Measurements from ENCODE around the gene JUND.
A peak's percentile ranks its signal among the peaks of the same experiment; 100 is the strongest.

The JUND gene

DNA sequence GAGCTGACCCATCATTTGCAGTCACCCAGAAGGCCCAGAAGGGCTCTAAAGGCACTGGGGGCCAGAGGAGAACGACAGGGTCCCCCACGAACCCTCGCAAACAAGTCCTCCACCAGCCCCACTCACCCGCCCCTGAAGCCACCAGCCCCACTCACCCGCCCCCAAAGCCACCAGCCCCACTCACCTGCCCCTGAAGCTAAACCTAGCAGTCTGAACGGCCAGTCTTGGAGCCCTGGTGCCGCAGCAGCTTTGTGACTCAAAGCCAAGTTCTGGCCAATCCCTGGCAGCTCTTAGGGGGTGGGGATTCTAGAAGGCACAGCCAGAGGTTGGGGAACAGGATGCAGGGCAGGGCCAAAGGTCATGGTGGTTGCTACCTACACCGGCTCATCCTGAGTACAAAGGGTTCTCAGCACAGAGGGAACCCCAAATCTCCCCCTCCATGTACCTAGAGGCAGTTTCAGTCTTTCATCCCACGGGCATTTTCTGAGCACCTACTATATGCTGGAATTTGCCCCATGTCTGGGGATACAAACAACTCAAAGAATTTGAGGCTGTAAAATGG lies 7.1 kb downstream of the JUND start, which contains the start of gene IQCN:
TSS of gene IQCN (minus strand) at position 234 of the 562 bp plus-strand sequence. CDS start 4,974 bp downstream, outside the sequence.
- TF ChIP-seq ZBTB7A (IDR thresholded peaks at IDR 0.05; ENCODE audit: low read depth): peak; percentile 10; the same call in 1 of the 2 replicates
- no peak for TF ChIP-seq RAD21 (IDR thresholded peaks at IDR 0.05; ENCODE audit: low read depth)

DNA sequence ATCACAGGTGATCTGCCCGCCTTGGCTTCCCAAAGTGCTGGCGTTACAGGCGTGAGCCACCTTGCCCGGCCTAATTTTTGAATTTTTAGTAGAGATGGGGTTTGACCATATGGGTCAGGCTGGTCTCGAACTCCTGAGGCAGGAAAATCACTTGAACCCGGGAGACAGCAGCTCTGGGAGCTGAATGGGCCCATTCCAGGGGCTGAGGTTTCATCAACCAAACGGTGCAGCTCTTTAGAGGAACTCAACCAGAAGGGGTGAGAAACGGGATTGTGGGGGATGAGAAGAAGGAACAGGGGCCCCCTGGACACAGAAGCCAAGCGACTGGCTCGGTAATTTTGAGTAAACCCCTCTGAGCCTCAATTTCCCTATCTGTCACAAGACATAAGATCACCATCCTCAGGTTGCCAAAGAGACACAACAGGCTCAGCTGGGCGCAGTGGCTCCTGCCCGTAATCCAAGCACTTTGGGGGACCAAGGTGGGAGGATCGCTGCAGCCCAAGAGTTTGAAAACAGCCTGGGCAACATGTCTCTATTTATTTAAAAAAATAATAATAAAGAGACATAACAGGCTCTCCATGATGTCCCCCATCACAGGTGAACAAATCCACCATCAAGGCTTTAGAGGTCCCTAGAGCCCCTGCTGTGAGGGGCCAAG lies 7.7 kb downstream of the JUND start:
- TF ChIP-seq RAD21 (IDR thresholded peaks at IDR 0.05; ENCODE audit: low read depth) (no peak), TAF1 (IDR thresholded peaks at IDR 0.05; ENCODE audit: low read depth) (no peak), TCF12 (IDR thresholded peaks at IDR 0.05; ENCODE audit: low read depth) (no peak), CREB1 (IDR thresholded peaks at IDR 0.05; ENCODE audit: low read depth) (no peak), TEAD4 (IDR thresholded peaks at IDR 0.05) (no peak), EP300 (IDR thresholded peaks at IDR 0.05; ENCODE audit: borderline replicate concordance) (no peak), NFIC (IDR thresholded peaks at IDR 0.05) (no peak), FOXM1 (IDR thresholded peaks at IDR 0.05; ENCODE audit: borderline replicate concordance, low read depth) (no peak), YY1 (IDR thresholded peaks at IDR 0.05; ENCODE audit: low read depth) (no peak), EGR1 (IDR thresholded peaks at IDR 0.05) (no peak)
- TF ChIP-seq, protein P1, sequence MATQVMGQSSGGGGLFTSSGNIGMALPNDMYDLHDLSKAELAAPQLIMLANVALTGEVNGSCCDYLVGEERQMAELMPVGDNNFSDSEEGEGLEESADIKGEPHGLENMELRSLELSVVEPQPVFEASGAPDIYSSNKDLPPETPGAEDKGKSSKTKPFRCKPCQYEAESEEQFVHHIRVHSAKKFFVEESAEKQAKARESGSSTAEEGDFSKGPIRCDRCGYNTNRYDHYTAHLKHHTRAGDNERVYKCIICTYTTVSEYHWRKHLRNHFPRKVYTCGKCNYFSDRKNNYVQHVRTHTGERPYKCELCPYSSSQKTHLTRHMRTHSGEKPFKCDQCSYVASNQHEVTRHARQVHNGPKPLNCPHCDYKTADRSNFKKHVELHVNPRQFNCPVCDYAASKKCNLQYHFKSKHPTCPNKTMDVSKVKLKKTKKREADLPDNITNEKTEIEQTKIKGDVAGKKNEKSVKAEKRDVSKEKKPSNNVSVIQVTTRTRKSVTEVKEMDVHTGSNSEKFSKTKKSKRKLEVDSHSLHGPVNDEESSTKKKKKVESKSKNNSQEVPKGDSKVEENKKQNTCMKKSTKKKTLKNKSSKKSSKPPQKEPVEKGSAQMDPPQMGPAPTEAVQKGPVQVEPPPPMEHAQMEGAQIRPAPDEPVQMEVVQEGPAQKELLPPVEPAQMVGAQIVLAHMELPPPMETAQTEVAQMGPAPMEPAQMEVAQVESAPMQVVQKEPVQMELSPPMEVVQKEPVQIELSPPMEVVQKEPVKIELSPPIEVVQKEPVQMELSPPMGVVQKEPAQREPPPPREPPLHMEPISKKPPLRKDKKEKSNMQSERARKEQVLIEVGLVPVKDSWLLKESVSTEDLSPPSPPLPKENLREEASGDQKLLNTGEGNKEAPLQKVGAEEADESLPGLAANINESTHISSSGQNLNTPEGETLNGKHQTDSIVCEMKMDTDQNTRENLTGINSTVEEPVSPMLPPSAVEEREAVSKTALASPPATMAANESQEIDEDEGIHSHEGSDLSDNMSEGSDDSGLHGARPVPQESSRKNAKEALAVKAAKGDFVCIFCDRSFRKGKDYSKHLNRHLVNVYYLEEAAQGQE (IDR thresholded peaks at IDR 0.05; ENCODE audit: low read depth): no peak
- TF ChIP-seq, protein P2, sequence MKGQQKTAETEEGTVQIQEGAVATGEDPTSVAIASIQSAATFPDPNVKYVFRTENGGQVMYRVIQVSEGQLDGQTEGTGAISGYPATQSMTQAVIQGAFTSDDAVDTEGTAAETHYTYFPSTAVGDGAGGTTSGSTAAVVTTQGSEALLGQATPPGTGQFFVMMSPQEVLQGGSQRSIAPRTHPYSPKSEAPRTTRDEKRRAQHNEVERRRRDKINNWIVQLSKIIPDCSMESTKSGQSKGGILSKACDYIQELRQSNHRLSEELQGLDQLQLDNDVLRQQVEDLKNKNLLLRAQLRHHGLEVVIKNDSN (IDR thresholded peaks at IDR 0.05): no peak
- TF ChIP-seq, protein P3, sequence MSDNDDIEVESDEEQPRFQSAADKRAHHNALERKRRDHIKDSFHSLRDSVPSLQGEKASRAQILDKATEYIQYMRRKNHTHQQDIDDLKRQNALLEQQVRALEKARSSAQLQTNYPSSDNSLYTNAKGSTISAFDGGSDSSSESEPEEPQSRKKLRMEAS (IDR thresholded peaks at IDR 0.05): no peak

DNA sequence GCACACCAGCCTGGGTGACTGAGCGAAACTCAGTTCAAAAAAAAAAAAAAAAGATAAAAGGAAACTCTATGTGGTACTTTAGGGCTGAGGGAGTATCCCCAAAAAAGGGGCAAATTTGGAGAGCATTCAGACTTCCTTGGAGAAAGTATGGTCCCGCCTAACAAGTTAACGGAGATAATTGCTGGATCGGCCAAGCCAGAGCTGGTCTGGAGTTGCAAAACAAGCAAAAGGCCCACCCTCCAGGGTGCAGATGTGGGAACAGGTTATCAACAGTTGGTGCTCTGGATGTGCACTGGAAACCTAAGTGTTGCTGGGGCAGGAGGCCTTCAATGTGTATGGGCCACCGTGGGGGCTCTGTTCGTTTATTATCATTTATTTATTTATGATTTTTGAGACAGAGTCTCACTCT lies 10.0 kb downstream of the JUND start:
- TF ChIP-seq CEBPB (IDR thresholded peaks at IDR 0.05) (no peak), TEAD4 (IDR thresholded peaks at IDR 0.05) (no peak), EGR1 (IDR thresholded peaks at IDR 0.05) (no peak), TCF12 (IDR thresholded peaks at IDR 0.05; ENCODE audit: low read depth) (no peak), YY1 (IDR thresholded peaks at IDR 0.05; ENCODE audit: low read depth) (no peak), FOXM1 (IDR thresholded peaks at IDR 0.05; ENCODE audit: borderline replicate concordance, low read depth) (no peak), CREB1 (IDR thresholded peaks at IDR 0.05; ENCODE audit: low read depth) (no peak), TAF1 (IDR thresholded peaks at IDR 0.05; ENCODE audit: low read depth) (no peak), RAD21 (IDR thresholded peaks at IDR 0.05; ENCODE audit: low read depth) (no peak), ZBTB7A (IDR thresholded peaks at IDR 0.05; ENCODE audit: low read depth) (no peak), EP300 (IDR thresholded peaks at IDR 0.05; ENCODE audit: borderline replicate concordance) (no peak), NFIC (IDR thresholded peaks at IDR 0.05) (no peak)
- TF ChIP-seq, protein P1 (IDR thresholded peaks at IDR 0.05; ENCODE audit: low read depth): no peak
- TF ChIP-seq, protein P2 (IDR thresholded peaks at IDR 0.05): no peak
- TF ChIP-seq, protein P3 (IDR thresholded peaks at IDR 0.05): no peak

DNA sequence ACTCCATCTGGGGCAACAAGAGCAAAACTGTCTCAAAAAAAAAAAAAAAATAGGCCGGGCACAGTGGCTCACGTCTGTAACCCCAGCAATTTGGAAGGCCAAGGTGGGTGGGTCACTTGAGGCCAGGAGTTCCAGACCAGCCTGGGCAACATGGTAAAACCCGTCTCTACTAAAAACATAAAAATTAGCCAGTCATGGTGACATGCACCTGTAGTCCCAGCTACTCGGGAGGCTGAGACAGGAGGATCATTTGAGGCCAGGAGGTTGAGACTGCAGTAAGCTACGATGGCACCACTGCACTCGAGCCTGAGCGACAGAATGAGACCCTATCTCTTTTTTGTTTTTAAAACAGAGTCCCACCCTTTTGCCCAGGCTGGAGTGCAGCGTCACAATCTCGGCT lies 11.1 kb downstream of the JUND start:
- no peak for TF ChIP-seq TAF1 (IDR thresholded peaks at IDR 0.05; ENCODE audit: low read depth)
- TF ChIP-seq RAD21 (IDR thresholded peaks at IDR 0.05; ENCODE audit: low read depth): no peak
- no peak for TF ChIP-seq ZBTB7A (IDR thresholded peaks at IDR 0.05; ENCODE audit: low read depth)
- no peak for TF ChIP-seq NFIC (IDR thresholded peaks at IDR 0.05)
- TF ChIP-seq, protein P1 (IDR thresholded peaks at IDR 0.05; ENCODE audit: low read depth): no peak
- TF ChIP-seq FOXM1 (IDR thresholded peaks at IDR 0.05; ENCODE audit: borderline replicate concordance, low read depth): no peak
- TF ChIP-seq, protein P3 (IDR thresholded peaks at IDR 0.05): no peak
- TF ChIP-seq CREB1 (IDR thresholded peaks at IDR 0.05; ENCODE audit: low read depth): no peak
- TF ChIP-seq TEAD4 (IDR thresholded peaks at IDR 0.05): no peak
- TF ChIP-seq EGR1 (IDR thresholded peaks at IDR 0.05): no peak
- TF ChIP-seq EP300 (IDR thresholded peaks at IDR 0.05; ENCODE audit: borderline replicate concordance): no peak
- TF ChIP-seq, protein P2 (IDR thresholded peaks at IDR 0.05): no peak
- no peak for TF ChIP-seq YY1 (IDR thresholded peaks at IDR 0.05; ENCODE audit: low read depth)
- no peak for TF ChIP-seq CEBPB (IDR thresholded peaks at IDR 0.05)
- no peak for TF ChIP-seq TCF12 (IDR thresholded peaks at IDR 0.05; ENCODE audit: low read depth)
